Tibial artery (tissue), 4 donors: ENCODE measurements around the gene MPDU1.
"Not testable (repeated sequence)": the region's sequence is repeated elsewhere in the genome, so short reads cannot be mapped to it uniquely, and the experiment has no call there.

ENCODE experiments used
- DNase-seq, 2 donors: peaks; one replicate each; pipeline ENCODE4 v3.0.0-alpha.2; 2019
- H3K27ac ChIP-seq, 2 donors: fragments of 200-600 bp; sonication (generic) in 1 of 2; 1 replicate in 1 of 2; 2 replicates in 1 of 2; pipeline ENCODE4 v1.5.1; 2018 to 2019; ENCODE audit warnings: mild to moderate bottlenecking in 1 of 2
- H3K27me3 ChIP-seq, 2 donors: fragments of 200-600 bp; sonication (generic) in 1 of 2; one replicate each; pipeline versions ENCODE4 v1.5.1 to v1.6.0; 2016 to 2019
- H3K36me3 ChIP-seq, 3 donors: fragments of 200-600 bp; sonication (generic) in 2 of 3; one replicate each; pipeline ENCODE4 v1.5.1; 2016 to 2019; ENCODE audit warnings: mild to moderate bottlenecking in 2 of 3
- H3K4me1 ChIP-seq, 4 donors: fragments of 200-600 bp; sonication (generic) in 2 of 4; 1 replicate in 3 of 4; 2 replicates in 1 of 4; pipeline ENCODE4 v1.5.1; 2016 to 2019
- H3K4me3 ChIP-seq, 2 donors: fragments of 200-600 bp; sonication (generic) in 1 of 2; 1 replicate in 1 of 2; 2 replicates in 1 of 2; pipeline ENCODE4 v1.5.1; 2018 to 2019; ENCODE audit warnings: mild to moderate bottlenecking in 2 of 2
- H3K9me3 ChIP-seq, 3 donors: fragments of 200-600 bp; sonication (generic) in 1 of 3; one replicate each; pipeline ENCODE4 v1.5.1; 2016 to 2019
- CTCF ChIP-seq, 2 experiments: fragments of 200-600 bp in 1 of 2; fragments of 450-650 bp in 1 of 2; IDR thresholded peaks; one replicate each; pipeline ENCODE4 v1.5.1; 2017 to 2019; ENCODE audit warnings: antibody characterized with exemption in 2 of 2, mild to moderate bottlenecking in 1 of 2, moderate library complexity in 1 of 2
- intact Hi-C: fragments of 100-400 bp; cut with DNase I; formaldehyde crosslinking; loops from one replicate; pipeline ENCODE4 v1.15.0; 2023; ENCODE audit warnings: low total_unique reads

Gene MPDU1

GRCh38 chr17:7620835-7621234, 37.2 kb downstream of the MPDU1 start:
- no peaks in the 10 kb centered on the region for H3K9me3 ChIP-seq
- no peak overlapping the region for H3K27ac ChIP-seq
- H3K27me3 ChIP-seq = no peaks in the 10 kb centered on the region
- no peak for DNase-seq
- no peaks in the 10 kb centered on the region for H3K4me1 ChIP-seq
- TF ChIP-seq CTCF (IDR thresholded peaks at IDR 0.05) = no peak
- no peak overlapping the region for H3K4me3 ChIP-seq
- intact Hi-C loops = loop anchor here (10.0 kb wide), 1 partner anchor 56 kb away; the partner anchor contains the start of gene SENP3
- H3K36me3 ChIP-seq = peaks cover 0 to 2% (median under 1%) of the 10 kb centered on the region in 3 donors

GRCh38 chr17:7623661-7624060, 40.0 kb downstream of the MPDU1 start:
- no peak overlapping the region for H3K4me3 ChIP-seq
- intact Hi-C loops = loop anchor here (10.0 kb wide), 1 partner anchor 59 kb away; the partner anchor contains the start of gene SENP3
- no peak overlapping the region for H3K27ac ChIP-seq
- no peaks in the 10 kb centered on the region for H3K27me3 ChIP-seq
- no peak for TF ChIP-seq CTCF (IDR thresholded peaks at IDR 0.05)
- no peaks in the 10 kb centered on the region for H3K9me3 ChIP-seq
- H3K36me3 ChIP-seq = peaks cover 0 to 5% (median 3%) of the 10 kb centered on the region in 3 donors
- peaks cover 0 to 18% (median 9%) of the 10 kb centered on the region in 4 donors for H3K4me1 ChIP-seq
- DNase-seq = no peak

GRCh38 chr17:7625749-7626148, 42.1 kb downstream of the MPDU1 start:
- H3K36me3 ChIP-seq, H3K4me3 ChIP-seq, DNase-seq, H3K27me3 ChIP-seq, H3K27ac ChIP-seq, H3K9me3 ChIP-seq: not testable (repeated sequence)
- intact Hi-C loops = loop anchor here (5.0 to 10.0 kb wide), 2 partner anchors 61 to 62 kb away; partner anchors contain the start of genes SENP3, TP53 and WRAP53
- peaks cover 0 to 18% (median 9%) of the 10 kb centered on the region in 4 donors for H3K4me1 ChIP-seq

GRCh38 chr17:7626307-7626706, 42.7 kb downstream of the MPDU1 start:
- H3K4me1 ChIP-seq = peaks cover 0 to 18% (median 9%) of the 10 kb centered on the region in 4 donors
- TF ChIP-seq CTCF (IDR thresholded peaks at IDR 0.05) = no peak
- H3K36me3 ChIP-seq = peaks cover 0 to 5% (median 3%) of the 10 kb centered on the region in 3 donors
- no peaks in the 10 kb centered on the region for H3K27me3 ChIP-seq
- H3K9me3 ChIP-seq = no peaks in the 10 kb centered on the region
- intact Hi-C loops = loop anchor here (5.0 to 10.0 kb wide), 2 partner anchors 61 to 62 kb away; partner anchors contain the start of genes SENP3, TP53 and WRAP53
- H3K27ac ChIP-seq = peak overlapping the region in 1 of 2 donors; percentile 92
- peak; percentile 37 to 69 for DNase-seq
- H3K4me3 ChIP-seq = no peak overlapping the region

GRCh38 chr17:7626956-7627249, 43.3 kb downstream of the MPDU1 start:
- H3K27me3 ChIP-seq = no peaks in the 10 kb centered on the region
- no peak for TF ChIP-seq CTCF (IDR thresholded peaks at IDR 0.05)
- H3K4me3 ChIP-seq = peak overlapping the region; percentile 67 to 69
- DNase-seq = no peak
- no peaks in the 10 kb centered on the region for H3K9me3 ChIP-seq
- H3K27ac ChIP-seq = peak overlapping the region; percentile 85 to 92
- H3K4me1 ChIP-seq = peaks cover 0 to 18% (median 9%) of the 10 kb centered on the region in 4 donors
- H3K36me3 ChIP-seq = peaks cover 0 to 5% (median 3%) of the 10 kb centered on the region in 3 donors
- intact Hi-C loops = loop anchor here (5.0 to 10.0 kb wide), 2 partner anchors 60 to 62 kb away; partner anchors contain the start of genes SENP3, TP53 and WRAP53

- Histone ChIP-seq H3K4me3 (peak within 1 kb of the TSS; percentile 67 to 69), H3K9me3 (no peaks in the 10 kb centered on the region), H3K36me3 (peaks cover 0 to 5% (median 3%) of the 10 kb centered on the region in 3 donors), H3K27me3 (no peaks in the 10 kb centered on the region), H3K4me1 (peaks cover 0 to 18% (median 9%) of the 10 kb centered on the region in 4 donors), H3K27ac (peak within 1 kb of the TSS; percentile 85 to 92)
- intact Hi-C loops = loop anchor here (5.0 to 10.0 kb wide), 2 partner anchors 60 to 63 kb away; partner anchors contain the start of genes SENP3, TP53 and WRAP53
- peak; percentile 96 to 98 for DNase-seq
- TF ChIP-seq CTCF (IDR thresholded peaks at IDR 0.05) = no peak
These were observed 43.8 kb downstream of the MPDU1 start, which contains the start of gene SAT2 for GRCh38 chr17:7627250-7628121. Gene SAT2, minus strand, starts transcription at chr17:7627821. Its CDS starts 186 bp downstream, at chr17:7627635.
